A549 (cell line): ENCODE data around the gene UBE3B.

ENCODE experiments used
- HMGXB4 ChIP-seq: fragments of 250-450 bp; sonication (Bioruptor Pico); IDR thresholded peaks from 2 replicates; pipeline ENCODE4 v1.5.0; 2021; ENCODE audit warnings: mild to moderate bottlenecking, moderate library complexity, borderline replicate concordance
- POLR2AphosphoS2 ChIP-seq: conservative IDR thresholded peaks from 2 replicates; pipeline ENCODE4 v1.6.1; 2012; ENCODE audit warnings: low read length, improper control_type of control experiment, inconsistent platforms
- RCOR1 ChIP-seq: fragments of 150-350 bp; IDR thresholded peaks from 2 replicates; pipeline ENCODE4 v1.6.1; 2014; ENCODE audit warnings: antibody characterized with exemption, low read length, low read depth

GRCh38 chr12:109482491-109482890 lies 5.1 kb downstream of the UBE3B start:
- TF ChIP-seq HMGXB4 (CRISPR knock-in tag) (no peak), POLR2AphosphoS2 (no peak), RCOR1 (no peak)
